ENCODE measurements around the gene SLC26A2.

The SLC26A2 gene

GRCh38 chr5:150000990-150001659, 40.6 kb downstream of the SLC26A2 start:
- TF ChIP-seq, protein P1, sequence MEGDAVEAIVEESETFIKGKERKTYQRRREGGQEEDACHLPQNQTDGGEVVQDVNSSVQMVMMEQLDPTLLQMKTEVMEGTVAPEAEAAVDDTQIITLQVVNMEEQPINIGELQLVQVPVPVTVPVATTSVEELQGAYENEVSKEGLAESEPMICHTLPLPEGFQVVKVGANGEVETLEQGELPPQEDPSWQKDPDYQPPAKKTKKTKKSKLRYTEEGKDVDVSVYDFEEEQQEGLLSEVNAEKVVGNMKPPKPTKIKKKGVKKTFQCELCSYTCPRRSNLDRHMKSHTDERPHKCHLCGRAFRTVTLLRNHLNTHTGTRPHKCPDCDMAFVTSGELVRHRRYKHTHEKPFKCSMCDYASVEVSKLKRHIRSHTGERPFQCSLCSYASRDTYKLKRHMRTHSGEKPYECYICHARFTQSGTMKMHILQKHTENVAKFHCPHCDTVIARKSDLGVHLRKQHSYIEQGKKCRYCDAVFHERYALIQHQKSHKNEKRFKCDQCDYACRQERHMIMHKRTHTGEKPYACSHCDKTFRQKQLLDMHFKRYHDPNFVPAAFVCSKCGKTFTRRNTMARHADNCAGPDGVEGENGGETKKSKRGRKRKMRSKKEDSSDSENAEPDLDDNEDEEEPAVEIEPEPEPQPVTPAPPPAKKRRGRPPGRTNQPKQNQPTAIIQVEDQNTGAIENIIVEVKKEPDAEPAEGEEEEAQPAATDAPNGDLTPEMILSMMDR (IDR thresholded peaks at IDR 0.05; ENCODE audit: control insufficient read depth, extremely low read depth, insufficient read depth), result no peak
- DNase-seq (ENCODE audit: low read depth), result no peak

GRCh38 chr5:150001660-150002486, 41.3 kb downstream of the SLC26A2 start:
- TF ChIP-seq, protein P1 (IDR thresholded peaks at IDR 0.05; ENCODE audit: control insufficient read depth, extremely low read depth, insufficient read depth), result peak; percentile 53
- H3K4me3 ChIP-seq (ENCODE audit: low read depth, low read length), result peak overlapping the region; percentile 64
- DNase-seq (ENCODE audit: low read depth), result no peak

More at GRCh38 chr5:150000990-150001659, 40.6 kb downstream of the SLC26A2 start:
- H3K4me3 ChIP-seq (ENCODE audit: low read depth, low read length), result peak overlapping the region; percentile 64

DNA sequence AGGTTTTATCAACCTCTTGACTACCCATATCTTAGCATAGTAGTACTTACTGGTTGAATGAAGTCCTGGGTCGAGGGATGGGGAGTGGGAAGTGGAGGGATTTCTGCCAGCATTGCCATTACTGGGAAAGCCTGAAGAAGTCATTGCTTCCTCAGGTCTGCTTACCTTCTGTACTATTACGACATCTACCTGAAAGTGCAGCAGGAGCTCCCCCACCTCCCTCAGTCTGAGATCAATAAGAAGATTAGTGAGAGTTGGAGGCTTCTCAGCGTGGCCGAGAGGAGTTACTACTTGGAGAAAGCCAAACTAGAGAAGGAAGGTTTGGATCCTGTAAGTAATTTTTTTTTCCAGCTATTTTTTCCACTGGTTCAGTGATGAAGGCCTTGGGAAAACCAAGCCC, 45.8 kb downstream of the SLC26A2 start:
- no peak overlapping the region for H3K4me3 ChIP-seq (ENCODE audit: low read depth, low read length)
- TF ChIP-seq, protein P1 (IDR thresholded peaks at IDR 0.05; ENCODE audit: control insufficient read depth, extremely low read depth, insufficient read depth), result no peak
- no peak for DNase-seq (ENCODE audit: low read depth)

GRCh38 chr5:150007050-150007449, 46.5 kb downstream of the SLC26A2 start:
- H3K4me3 ChIP-seq (ENCODE audit: low read depth, low read length), result no peak overlapping the region
- no peak for DNase-seq (ENCODE audit: low read depth)
- TF ChIP-seq, protein P1 (IDR thresholded peaks at IDR 0.05; ENCODE audit: control insufficient read depth, extremely low read depth, insufficient read depth), result no peak

DNA sequence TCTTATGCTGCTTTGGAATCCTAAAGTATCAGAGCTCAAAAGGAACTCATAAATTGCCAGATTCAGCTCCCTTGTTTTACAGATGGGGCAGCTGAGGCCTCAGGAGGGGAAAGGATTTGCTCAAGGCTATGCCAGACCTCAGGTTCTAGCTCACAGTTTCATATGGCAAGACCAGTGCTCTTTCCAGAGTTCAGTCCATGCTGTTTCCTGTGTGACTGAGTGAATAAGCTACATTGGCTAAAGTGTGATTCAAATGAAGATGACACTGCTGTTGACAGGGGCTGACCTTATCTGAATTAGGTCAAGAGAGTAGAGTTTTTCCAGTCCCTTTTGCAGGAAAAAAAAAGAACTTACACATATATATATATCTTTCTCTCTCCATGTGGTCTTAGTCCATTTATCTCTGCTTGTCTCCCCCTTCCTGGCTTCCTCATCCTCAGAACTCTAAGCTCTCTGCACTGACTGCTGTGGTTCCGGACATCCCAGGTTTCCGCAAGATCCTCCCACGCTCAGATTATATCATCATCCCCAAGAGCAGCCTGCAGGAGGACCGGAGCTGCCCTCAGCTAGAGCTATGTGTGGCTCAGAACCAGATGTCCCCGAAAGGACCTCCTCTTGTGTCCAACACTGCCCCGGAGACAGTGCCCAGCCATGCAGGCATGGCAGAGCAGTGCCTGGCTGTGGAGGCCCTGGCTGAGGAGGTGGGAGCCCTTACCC, 49.3 kb downstream of the SLC26A2 start:
- TF ChIP-seq, protein P1 (IDR thresholded peaks at IDR 0.05; ENCODE audit: control insufficient read depth, extremely low read depth, insufficient read depth), result no peak
- no peak overlapping the region for H3K4me3 ChIP-seq (ENCODE audit: low read depth, low read length)
- DNase-seq (ENCODE audit: low read depth), result no peak

DNA sequence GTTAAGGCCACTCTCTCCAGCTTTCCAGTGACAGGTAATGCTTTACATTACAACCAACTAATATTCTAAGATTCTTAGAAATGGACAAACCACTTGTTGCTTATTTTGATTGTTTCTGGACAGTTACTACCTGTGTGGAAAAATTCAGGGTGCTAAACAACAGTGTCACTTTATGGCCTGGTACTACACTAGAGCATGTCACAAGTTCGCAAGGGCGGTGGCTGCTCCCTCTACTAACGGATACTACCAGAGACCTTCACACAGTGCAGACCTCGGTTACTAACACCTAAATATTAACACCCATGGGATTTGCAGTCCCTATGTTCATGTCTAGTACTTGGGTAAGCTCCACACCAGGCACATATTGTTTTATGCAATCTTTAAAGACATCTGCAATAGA, 53.4 kb downstream of the SLC26A2 start:
- no peak for DNase-seq (ENCODE audit: low read depth)
- H3K4me3 ChIP-seq (ENCODE audit: low read depth, low read length), result no peak overlapping the region
- TF ChIP-seq, protein P1 (IDR thresholded peaks at IDR 0.05; ENCODE audit: control insufficient read depth, extremely low read depth, insufficient read depth), result no peak
